GM21526 (cell line): ENCODE measurements around the gene PSMG3.
"Not testable (repeated sequence)": the region's sequence is repeated elsewhere in the genome, so short reads cannot be mapped to it uniquely, and the experiment has no call there.

Experiments
- ATAC-seq: cut with Tn5 transposase; IDR thresholded peaks from one replicate; pipeline ENCODE4 v1.9.1; 2021; ENCODE audit warnings: moderate library complexity; ENCODE audit not compliant: unreplicated experiment, low FRiP score

The PSMG3 gene

DNA sequence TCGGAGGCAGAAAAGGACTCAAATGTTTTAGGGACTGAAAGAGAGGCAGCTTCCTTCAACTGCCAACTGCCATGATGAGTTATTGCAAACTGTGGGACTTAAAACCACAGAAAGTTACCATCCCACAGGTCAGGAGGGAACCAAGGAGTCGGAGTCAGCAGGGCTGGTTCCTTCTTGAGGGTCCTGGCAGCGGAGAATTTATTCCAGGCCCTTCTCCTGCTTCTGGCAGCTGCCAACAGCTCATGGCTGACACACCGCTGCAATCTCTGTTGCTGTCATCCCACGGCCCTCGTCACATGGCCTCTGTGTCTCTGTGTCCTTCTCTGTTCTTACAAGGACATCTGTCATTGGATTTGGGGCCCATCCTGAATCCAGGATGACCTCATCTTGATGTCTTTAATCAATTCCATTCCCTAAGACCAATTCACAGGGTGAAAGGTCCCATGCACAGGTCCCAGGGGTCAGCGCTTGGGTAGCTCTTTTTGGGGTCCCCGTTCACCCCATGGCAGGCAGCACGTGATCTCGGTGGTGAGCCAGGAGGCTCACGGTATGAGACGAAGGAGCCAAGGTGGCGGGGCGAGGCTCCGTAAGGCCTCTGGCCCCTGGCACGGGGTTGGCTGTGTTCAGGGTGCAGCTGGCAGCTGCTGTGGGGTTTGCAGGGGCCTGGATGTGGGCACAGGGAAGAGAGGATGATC, 27.4 kb upstream of the PSMG3 start:
- ATAC-seq = no peak

DNA sequence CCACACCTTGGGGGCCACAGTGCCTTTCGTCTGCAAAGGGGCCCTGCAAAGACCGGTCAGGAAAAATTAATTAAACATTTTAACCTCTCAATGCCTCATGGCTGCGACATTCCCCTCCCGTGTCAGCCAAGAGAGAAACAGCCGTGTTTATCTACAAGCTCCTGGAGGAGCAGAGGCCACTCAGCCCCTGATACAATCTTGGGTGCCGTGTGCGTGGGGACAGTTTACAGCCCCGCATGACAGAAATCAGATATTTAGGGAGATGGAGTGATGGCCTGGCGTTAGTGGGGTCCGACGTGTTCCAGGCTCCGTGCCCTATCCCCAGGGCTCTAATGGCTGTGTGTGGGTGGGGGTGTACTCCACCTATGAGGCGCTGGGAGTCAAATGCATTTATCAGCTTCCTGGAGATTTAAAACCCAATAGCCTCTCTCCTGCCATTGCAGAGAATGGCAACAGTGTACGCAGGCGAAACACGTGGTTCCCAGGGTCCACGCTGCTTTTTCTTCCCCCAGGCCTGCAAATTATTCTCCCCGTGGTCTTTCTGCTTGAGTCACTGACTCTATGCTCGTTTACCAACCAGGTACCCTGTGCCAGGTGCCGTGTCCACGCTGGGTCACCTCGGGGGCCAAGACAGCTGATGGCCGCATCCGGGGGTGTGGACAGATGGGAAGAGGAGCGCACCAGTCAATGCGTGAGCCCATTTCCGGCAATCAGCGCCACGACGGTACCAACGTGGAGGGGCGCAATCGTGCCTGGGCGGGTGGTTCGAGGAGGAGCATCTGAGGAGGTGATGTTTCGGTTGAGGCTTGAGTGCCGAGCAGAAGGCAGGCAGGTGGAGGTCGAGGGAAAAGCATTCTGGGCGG, 26.6 kb upstream of the PSMG3 start:
- ATAC-seq = no peak

DNA sequence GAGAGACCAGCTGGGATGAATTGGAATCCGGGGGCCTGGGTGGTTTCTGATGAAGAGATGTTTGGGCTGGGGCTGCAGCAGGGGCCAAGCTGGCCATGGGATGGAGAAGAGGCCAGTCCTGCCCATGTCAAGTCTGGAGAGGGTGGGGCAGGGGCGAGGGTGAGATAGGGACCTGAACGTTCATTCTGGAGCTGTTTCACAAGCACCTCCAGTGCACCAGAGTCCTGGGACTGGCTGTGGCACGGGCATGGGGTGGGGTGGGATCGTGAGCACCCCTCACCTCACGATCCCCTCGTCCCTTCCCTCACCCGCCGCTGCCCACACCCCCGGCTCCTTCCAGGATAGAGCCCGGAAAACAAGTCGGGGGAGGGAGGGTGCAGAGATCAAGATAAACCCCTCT, 25.8 kb upstream of the PSMG3 start:
- no peak for ATAC-seq

DNA sequence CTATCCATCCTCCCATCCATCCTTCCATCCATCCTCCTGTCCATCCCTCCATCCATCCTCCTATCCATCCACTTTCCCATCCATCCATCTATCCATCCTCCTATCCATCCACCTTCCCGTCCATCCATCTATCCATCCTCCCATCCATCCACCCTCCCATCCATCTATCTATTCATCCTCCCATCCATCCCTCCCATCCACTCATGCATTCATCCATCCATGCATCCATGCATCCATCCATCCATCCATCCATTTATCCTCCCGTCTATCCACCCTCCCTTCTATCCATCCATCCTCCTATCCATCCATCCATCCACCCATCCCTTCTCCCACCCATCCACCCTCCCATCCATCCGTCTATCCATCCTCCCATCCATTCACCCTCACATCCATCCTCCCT, 25.2 kb upstream of the PSMG3 start:
- ATAC-seq = no peak

DNA sequence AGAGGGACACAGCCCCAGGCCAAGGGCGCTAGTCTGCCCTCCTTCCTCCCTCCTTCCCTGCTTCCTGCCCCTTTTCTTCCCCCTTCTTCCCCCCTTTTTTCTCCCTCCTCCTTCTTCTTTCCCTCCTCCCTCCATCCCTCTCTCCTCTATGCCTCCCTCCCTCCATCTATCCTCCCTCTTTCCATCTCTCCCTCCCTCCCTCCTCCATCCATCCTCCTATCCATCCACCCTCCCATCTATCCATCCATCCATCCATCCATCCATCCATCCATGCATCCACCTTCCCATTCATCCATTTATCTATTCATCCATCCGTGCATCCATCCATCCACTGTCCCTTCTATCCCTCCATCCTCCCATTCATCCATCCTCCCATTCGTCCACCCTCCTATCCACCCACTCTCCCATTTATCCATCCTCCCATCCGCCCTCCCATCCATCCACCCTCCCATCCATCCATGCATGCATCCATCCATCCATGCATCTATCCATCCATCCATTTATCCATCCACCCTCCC, 24.1 kb upstream of the PSMG3 start:
- ATAC-seq = no peak

DNA sequence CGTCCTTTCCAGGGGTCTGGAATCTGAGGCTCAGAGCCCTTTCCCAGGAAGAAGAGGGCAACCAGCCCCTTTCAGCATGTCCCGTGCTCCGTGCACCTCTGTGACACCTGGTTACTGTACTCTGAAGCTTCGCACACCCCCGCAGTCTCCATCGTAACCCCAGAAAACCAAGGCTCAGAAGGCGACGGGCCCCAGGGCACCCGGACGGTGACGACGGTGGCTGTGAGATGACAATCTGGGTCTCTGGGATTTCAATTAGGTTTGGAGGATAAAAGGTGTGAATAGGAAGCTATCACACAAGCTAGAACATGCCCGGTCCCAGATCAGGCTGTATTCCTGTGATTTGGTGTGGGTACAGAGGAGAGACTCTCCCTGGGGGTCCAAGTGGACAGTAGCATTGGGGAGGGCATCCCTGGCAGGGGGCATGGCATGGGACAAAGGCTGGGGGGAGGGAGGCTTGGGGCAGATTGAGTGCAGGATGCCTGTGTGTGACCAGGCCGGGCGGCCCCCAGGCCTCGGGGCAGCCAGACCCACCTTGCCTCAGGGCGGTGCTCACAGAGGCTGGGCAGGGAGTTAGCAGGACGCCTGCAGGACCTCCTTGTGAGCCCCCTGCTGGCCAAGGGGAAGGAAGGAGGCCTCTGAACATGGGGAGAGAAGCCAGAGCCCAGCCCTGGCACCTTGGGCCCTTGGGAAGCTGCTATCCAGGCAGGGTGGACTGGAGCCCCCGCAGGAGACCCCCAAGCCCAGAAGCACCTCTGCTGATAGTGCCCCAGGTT, 23.4 kb upstream of the PSMG3 start:
- ATAC-seq = no peak

DNA sequence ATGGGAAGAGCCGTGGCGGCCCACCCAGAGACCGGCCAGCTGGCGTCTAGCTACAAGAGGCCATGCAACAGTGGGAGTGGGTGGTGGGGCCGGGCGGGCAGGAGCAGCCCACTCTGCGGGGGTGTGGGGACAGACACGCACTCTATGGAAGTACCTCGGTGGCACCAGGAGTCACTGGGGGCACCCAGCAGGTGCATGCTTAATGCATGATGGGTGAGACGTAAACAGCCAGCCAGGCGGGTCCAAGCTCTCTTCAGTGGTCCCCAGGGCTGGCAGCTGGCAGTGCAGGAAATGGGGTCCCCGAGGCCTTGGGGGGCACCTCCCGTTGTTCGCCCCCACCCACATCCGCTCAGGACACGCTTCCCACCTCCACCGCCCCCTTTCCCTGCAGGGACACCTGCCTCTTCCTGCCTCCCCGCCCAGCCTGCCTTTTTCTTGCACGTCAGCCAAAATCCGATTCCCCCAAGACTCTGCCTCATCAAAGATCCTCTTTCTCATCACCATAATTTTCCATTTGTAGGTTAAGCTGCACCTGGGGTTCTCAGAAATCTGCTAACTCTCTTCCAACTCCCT, 22.6 kb upstream of the PSMG3 start:
- ATAC-seq = no peak

DNA sequence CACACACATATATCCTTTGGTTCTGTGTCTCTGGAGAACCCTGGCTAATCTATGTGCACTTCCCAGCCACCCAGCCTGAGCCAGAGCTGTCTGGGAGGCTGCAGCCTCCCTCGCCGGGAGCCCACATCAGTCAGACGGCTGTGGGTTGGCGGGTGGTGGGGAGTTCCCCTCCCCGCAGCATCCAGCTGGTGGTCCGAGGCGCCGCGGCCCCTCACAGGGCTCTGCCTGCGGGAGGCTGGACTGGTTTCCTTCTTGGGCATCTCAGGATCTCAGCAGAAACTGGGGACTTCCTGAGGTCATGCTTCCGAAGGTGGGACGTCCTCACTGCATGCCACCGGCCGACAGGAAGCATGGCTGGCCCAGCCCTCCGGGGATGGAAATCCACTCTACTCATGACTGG, 22.0 kb upstream of the PSMG3 start:
- no peak for ATAC-seq

DNA sequence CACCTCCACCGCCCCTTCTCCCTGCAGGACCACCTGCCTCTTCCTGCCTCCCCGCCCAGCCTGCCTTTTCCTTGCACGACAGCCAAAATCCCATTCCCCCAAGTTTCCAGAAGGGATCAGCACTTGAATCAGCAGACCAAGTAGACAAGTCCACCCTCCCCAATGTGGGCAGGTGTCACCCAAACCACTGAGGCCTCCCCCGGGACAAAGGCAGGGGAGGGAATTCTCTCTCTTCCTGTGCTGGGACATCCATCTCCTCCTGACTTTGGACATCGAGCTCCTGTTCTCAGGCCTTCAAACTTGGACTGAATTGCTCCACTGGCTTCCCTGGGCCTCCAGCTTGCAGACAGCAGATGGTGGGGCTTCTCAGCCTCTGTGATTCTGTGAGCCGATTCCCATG, 21.6 kb upstream of the PSMG3 start:
- no peak for ATAC-seq

DNA sequence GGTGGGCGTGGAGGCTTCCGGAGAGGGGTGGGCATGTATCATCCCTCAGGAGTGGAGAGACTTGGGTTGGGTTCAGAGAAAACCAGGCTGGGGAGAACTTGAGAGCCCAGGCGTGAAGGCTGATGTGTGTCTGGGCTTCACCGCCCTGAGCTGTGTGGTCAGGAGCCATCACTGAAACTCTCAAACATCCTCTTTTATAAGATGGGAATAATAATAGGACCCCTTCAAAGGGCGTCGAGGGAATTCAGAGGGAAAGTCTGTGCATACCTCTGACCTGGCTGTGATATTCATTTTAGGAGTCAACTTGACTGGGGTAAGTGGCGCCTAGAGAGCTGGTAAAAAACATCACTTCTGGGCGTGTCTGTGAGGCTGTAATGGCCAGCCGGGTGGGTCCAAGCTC, 21.1 kb upstream of the PSMG3 start:
- no peak for ATAC-seq

DNA sequence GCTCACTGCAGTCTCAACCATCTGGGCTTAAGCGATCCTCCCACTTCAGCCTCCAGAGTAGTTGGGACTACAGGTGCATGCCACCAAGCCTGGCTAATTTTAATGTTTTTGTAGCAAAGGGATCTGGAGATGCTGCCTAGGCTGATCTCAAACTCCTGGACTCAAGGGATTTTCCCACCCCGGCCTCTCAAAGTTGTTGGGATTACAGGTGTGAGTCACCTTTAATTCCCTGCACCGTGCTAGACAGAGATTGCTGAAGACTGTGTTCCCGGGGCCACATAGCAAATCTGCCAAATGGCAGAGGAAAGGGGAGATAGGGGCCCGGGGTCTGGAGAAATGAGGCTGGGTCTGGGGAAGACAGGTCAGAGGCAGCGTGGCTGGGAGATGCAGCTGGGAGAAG, 20.6 kb upstream of the PSMG3 start:
- ATAC-seq = no peak

DNA sequence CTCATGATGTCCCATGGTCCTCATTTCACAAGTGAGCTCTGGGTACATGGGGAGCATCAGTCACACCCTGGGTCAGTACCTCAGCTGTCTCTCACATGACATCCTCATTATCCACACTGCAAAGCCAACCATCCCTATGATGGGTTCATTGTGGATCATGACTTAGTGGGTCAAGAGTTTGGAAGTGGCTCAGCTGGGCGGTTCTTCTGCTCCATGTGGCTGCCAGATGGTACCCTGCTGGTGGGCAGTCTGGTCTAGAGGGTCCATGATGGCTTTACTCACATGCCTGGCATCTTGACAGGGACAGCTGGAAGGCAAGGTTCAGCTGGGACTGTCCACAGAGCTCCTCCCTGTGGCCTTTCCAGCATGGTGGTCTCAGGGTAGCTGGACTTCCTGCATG, 19.1 kb upstream of the PSMG3 start:
- no peak for ATAC-seq

DNA sequence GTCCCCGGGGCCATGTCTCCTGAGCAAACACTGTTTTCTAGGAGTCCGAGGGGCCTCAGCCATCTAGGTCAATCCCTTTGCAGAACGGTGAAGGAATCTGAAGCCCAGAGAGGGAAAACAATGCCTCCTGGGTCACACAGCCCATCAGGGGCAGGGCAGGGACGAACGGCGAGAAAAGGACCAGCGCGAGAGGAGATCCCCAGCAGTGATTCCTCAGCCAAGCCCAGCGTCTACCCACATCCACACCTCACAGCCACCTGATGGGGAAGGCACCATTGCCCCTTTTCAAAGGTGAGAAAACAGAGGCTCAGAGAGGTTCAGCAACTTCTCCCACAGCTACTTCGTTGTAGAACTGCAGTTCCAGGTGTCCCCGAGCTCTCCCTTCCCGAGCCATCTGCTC, 17.9 kb upstream of the PSMG3 start:
- ATAC-seq = no peak

DNA sequence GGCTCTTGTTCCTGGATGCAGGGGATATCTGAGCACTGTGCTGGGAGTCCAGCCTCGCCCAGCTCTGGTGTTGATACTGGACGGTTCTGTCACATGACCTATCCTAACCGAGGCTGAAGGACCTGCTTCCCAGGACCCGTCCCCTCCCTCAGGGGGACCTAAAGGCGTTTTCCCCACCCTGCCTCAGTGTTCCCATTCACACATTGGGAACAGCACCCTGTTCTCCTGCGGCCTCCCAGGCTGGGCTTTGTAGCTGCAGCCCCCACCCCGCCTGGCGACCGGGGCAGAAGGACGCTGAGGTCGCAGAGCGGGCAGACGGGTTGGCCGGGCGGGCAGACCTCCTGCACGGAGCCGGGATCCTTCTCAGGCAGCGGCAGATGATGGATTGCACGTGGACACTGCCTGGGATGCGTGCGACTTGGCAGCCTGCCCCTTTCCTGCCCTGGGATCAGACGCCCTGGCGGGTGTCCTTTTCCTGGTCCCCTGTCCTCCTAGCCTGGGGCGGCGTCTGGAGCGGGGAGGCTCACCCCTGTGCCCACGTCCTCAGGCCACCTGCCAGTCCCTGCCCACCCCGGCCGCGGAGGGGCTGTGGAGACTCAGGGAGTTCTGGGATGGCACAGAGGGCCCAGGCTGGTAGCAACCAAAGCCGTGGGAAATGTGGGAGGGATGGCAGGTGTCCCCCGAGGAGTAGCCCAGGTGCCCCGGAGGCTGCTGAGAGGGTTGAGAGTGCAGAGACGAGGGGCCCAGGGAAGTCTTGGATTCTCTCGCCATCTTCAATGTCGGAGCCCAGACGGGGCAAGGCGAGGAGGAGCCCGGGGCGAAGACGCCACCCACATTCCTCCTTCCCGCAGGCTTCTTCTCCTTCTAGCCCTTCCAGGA, 17.2 kb upstream of the PSMG3 start:
- ATAC-seq = no peak

DNA sequence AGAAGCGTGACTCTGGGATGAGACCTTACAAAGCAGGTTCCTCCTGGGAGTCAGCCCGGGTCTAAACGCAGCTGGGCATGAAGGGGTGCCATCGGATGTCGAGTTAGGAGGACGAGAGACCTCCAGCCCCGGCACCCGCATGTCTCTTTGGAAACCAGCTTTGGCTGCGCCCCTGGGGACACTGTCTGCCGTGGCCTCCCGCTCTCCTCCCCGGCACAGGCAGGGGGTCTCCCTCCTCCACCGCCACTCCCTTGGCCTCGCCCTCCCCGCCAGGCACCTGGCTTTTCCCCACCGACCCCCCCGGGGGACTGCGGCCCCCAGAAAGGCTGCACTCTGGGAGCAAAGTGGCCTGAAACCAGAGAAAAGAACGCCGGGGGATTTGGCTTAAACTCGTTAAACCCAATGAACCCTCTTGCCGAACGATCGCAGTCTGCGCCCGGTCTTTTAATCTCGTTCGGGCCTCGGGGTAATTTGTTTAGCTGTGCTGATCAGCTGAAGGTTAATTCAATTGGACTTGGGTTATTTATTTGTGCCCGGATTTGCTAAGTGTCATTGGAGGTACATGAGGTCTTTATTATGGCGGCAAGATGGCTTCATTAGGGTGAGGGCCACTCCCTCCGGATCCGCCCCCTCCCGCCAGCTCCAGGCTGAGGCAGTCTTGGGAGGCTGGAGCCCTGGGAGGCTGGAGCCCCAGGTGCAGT, 16.4 kb upstream of the PSMG3 start:
- no peak for ATAC-seq

DNA sequence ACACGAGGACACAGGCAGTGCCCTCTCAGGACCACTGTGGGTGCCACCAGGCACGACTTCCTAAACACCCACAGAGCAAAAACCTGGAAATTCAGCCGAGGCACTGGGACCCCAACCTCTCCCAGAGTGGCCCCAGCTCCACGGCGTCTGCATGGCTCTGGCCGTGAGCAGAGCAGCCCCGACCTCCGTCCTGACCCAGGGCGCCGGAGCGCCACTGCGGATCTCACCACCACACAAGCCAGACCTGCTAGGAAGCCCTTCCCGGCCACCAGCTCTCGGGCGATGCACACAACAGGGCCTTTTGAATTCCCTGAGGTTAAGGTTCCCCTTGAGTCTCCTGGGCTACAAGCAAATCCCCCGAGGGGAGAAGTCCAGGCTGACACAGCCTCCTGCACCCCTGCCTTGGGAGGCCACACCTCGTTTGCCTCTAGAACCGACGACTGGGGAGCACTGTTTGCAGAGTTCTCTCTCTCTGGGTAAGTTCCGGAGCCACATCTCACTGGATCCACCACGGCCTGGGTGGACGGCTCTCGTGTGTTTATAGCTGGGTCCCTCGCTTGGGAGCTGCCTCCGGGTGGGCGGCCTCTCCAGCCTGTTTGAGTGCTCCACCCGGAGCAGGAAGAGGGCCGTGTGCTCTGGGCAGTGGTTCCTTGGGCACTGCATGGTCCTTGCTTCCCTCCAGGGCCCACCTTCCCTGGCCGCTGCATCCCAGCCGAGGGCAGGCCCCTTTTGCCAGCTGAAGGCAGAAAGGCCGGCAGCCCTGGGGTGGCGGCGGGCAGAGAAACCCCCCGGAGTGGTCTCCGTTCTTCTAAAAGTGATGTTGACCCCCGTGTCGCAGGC, 15.5 kb upstream of the PSMG3 start:
- no peak for ATAC-seq

DNA sequence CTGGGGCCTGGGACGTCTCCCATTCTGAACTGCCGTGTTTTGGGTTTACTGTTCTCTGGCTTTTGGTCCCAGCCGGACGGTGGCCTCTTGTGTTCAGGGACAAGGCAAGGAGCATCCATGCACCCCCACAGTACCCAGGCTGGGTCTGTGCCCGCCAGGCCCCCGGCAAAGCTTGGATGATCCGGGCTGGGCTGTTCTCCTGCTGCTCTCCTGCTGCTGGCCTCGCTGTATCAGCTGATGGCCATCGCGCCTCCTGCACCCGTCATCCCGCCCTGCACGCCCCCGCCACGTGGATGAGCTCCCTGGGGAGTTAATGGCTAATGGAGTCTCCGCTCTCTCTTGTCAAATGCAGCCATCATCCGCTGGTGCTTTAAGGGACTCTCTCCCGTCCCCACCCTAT, 14.9 kb upstream of the PSMG3 start:
- ATAC-seq = no peak

DNA sequence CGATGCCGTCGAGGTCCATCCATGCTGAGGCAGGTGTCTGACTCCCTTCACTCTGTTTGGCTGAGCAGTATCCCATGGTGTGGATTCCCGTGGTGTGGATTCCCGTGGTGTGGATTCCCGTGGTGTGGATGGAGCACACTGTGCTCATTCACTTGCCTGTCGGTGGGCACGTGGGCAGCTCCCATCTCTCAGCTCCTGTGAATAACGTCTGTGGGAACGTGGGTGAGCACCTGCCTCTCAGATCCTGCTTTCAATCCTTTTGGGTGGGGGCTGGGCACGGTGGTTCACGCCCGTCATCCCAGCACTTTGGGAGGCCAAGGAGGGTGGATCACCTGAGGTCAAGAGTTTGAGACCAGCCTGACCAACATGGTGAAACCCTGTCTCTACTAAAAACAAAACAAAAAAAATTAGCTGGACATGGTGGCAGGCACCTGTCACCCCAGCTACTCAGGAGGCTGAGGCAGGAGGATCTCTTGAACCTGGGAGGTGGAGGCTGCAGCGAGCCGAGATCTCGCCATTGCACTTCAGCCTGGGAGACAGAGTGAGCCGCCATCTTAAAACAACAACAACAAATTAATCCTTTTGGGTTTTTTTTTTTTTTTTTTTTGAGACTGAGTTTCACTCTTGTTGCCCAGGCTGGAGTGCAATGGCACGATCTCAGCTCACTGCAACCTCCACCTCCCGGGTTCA, 13.6 kb upstream of the PSMG3 start:
- not testable (repeated sequence) for ATAC-seq
